Right atrium auricular region (tissue), 2 donors: ENCODE data around the gene GABARAPL2. TPM values are rescaled to one million over a fixed set of nuclear protein-coding genes. Genes with fewer than 3 reads are reported as not detected.

ENCODE experiments used
- DNase-seq: peaks from one replicate; pipeline ENCODE4 v3.0.0-alpha.2; 2019; ENCODE audit warnings: low spot score
- H3K27ac ChIP-seq, 2 donors: fragments of 200-600 bp; sonication (generic); 1 replicate in 1 of 2; 2 replicates in 1 of 2; pipeline ENCODE4 v1.5.1; 2016 to 2019
- H3K27me3 ChIP-seq, 2 donors: fragments of 200-600 bp; sonication (generic); one replicate each; pipeline versions ENCODE4 v1.5.1 to v1.6.0; 2017 to 2019
- H3K36me3 ChIP-seq: fragments of 200-600 bp; sonication (generic); one replicate; pipeline ENCODE4 v1.5.1; 2016
- H3K4me1 ChIP-seq, 2 donors: fragments of 200-600 bp; sonication (generic); one replicate each; pipeline versions ENCODE4 v1.5.1 to v1.6.0; 2017 to 2019
- H3K4me3 ChIP-seq, 2 donors: fragments of 200-600 bp; sonication (generic); 1 replicate in 1 of 2; 2 replicates in 1 of 2; pipeline ENCODE4 v1.5.1; 2017 to 2019; ENCODE audit warnings: mild to moderate bottlenecking in 1 of 2, moderate library complexity in 1 of 2
- H3K9me3 ChIP-seq, 2 donors: fragments of 200-600 bp; sonication (generic); one replicate each; pipeline ENCODE4 v1.5.1; 2019
- total RNA-seq, 2 donors: library from RNA; depleted of rRNA; stranded (reverse); fragments of >200 nt; gene quantifications; one replicate each; pipeline ENCODE4 v1.1.0, GENCODE V29; 2016
- TF ChIP-seq, protein P1 (sequence below), 2 donors: fragments of 200-600 bp; sonication (generic); IDR thresholded peaks; one replicate each; pipeline ENCODE4 v1.5.1; 2019; ENCODE audit warnings: antibody characterized with exemption in 2 of 2

GABARAPL2 gene
- total RNA-seq, 2 donors from 2014 or later = 167 to 177 TPM

- Histone ChIP-seq H3K27ac (peak overlapping the region; percentile 13 to 20), H3K4me3 (no peak overlapping the region)
- no peak for DNase-seq
Measured at GRCh38 chr16:75550211-75550662, 15.9 kb upstream of the GABARAPL2 start.

GRCh38 chr16:75552951-75553350, 13.2 kb upstream of the GABARAPL2 start:
- no peak for DNase-seq
- no peaks in the 10 kb centered on the region for H3K9me3 ChIP-seq
- H3K4me1 ChIP-seq = peaks cover 0 to 20% of the 10 kb centered on the region in 2 donors
- no peak overlapping the region for H3K4me3 ChIP-seq
- H3K27me3 ChIP-seq = no peaks in the 10 kb centered on the region
- TF ChIP-seq, protein P1, sequence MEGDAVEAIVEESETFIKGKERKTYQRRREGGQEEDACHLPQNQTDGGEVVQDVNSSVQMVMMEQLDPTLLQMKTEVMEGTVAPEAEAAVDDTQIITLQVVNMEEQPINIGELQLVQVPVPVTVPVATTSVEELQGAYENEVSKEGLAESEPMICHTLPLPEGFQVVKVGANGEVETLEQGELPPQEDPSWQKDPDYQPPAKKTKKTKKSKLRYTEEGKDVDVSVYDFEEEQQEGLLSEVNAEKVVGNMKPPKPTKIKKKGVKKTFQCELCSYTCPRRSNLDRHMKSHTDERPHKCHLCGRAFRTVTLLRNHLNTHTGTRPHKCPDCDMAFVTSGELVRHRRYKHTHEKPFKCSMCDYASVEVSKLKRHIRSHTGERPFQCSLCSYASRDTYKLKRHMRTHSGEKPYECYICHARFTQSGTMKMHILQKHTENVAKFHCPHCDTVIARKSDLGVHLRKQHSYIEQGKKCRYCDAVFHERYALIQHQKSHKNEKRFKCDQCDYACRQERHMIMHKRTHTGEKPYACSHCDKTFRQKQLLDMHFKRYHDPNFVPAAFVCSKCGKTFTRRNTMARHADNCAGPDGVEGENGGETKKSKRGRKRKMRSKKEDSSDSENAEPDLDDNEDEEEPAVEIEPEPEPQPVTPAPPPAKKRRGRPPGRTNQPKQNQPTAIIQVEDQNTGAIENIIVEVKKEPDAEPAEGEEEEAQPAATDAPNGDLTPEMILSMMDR (IDR thresholded peaks at IDR 0.05) = no peak
- peak overlapping the region; percentile 42 to 43 for H3K27ac ChIP-seq
- H3K36me3 ChIP-seq = no peaks in the 10 kb centered on the region

More at GRCh38 chr16:75550211-75550662, 15.9 kb upstream of the GABARAPL2 start:
- TF ChIP-seq, protein P1 (IDR thresholded peaks at IDR 0.05) = peak; percentile 23 to 60
- Histone ChIP-seq H3K36me3 (no peaks in the 10 kb centered on the region), H3K9me3 (no peaks in the 10 kb centered on the region), H3K4me1 (peaks cover 0 to 9% of the 10 kb centered on the region in 2 donors), H3K27me3 (no peaks in the 10 kb centered on the region)

DNA sequence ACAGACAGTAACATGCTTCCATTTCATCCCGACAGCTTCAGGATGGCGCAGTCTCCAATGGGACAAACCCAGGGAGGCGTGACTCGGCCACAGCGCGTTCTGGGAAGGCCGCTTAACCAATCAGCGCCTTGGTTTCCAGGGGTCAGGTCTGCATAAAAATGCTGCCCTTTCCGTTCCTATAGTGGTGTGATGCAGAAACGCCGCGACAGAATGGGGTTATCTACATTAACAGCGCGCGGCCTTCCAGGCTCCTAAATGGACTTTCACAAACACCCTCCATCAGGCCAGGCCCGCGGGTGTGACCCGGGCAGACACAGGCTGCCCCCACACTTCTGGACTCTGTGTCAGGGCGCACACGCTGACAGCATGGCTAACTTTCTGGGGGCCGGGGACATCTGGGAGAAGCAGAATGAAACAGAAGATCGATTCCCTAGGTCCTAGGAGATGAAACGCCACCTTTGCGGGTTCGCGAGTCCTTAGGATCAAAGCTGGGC, 10.9 kb upstream of the GABARAPL2 start:
- no peaks in the 10 kb centered on the region for H3K27me3 ChIP-seq
- H3K4me1 ChIP-seq = peaks cover 0 to 20% of the 10 kb centered on the region in 2 donors
- no peaks in the 10 kb centered on the region for H3K36me3 ChIP-seq
- no peaks in the 10 kb centered on the region for H3K9me3 ChIP-seq
- H3K27ac ChIP-seq = peak overlapping the region; percentile 82 to 86
- DNase-seq = peak; percentile 88
- H3K4me3 ChIP-seq = peak overlapping the region; percentile 67 to 81
- TF ChIP-seq, protein P1 (IDR thresholded peaks at IDR 0.05) = no peak

DNA sequence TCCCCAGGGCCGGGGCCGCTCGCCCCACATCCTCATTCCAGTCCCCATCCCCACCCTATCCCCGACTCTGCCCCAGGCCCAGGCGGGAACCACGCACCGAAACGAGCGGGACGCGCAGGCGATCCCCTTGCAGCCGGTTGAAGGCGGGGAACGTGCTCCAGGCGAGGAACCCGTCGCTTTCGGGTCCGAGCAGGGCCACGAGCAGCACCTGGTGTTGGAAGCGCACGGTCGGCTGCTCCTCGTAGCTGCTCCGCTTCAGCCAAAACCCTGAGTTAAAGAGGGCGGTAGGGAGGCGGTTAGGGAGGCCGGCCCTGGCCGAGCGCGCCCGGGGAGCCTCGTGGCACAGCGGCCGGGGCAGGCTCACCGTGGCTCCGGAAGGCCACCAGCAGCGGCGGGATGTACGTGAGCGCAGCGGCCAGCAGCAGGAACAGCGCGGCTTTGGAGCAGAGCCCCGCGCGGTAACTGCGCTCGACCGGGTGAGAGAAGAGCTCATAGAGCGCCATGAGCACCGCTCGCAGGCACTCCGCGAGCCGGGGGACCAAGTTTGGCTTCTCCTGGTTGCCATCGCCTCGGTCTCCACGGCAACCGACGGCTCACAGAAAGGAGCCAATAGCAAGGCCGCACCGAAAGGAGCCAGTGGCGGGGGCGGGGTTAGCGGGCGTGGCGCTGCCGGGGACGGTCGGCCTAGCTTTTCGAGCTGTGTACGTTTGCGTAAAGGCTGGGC, 10.3 kb upstream of the GABARAPL2 start, which contains the start of gene TMEM231:
TSS of gene TMEM231 (minus strand) at position 546 of the 724 bp plus-strand sequence. CDS start at position 503, 43 bp downstream.
- Histone ChIP-seq H3K36me3 (no peaks in the 10 kb centered on the region), H3K27me3 (no peaks in the 10 kb centered on the region), H3K4me1 (peaks cover 0 to 20% of the 10 kb centered on the region in 2 donors), H3K4me3 (peak within 1 kb of the TSS; percentile 67 to 81), H3K9me3 (no peaks in the 10 kb centered on the region), H3K27ac (peak within 1 kb of the TSS; percentile 82 to 86)
- peak; percentile 98 for DNase-seq
- TF ChIP-seq, protein P1 (IDR thresholded peaks at IDR 0.05) = no peak

GRCh38 chr16:75556431-75556950, 9.7 kb upstream of the GABARAPL2 start:
- Histone ChIP-seq H3K27me3 (no peaks in the 10 kb centered on the region), H3K4me3 (peak overlapping the region in 1 of 2 donors; percentile 81), H3K27ac (peak overlapping the region; percentile 82 to 86), H3K9me3 (no peaks in the 10 kb centered on the region), H3K36me3 (no peaks in the 10 kb centered on the region), H3K4me1 (peaks cover 0 to 20% of the 10 kb centered on the region in 2 donors)
- DNase-seq = no peak
- TF ChIP-seq, protein P1 (IDR thresholded peaks at IDR 0.05) = no peak
